Neural cell (in vitro differentiated cells): ENCODE results near the gene MPP3.

ENCODE experiments used
- EP300 ChIP-seq: fragments of 450-650 bp; conservative IDR thresholded peaks from 2 replicates; pipeline ENCODE4 v1.6.1; 2014; ENCODE audit warnings: antibody characterized with exemption, mild to moderate bottlenecking, moderate library complexity; ENCODE audit not compliant: poor library complexity, severe bottlenecking
- POLR2AphosphoS5 ChIP-seq: IDR thresholded peaks from 2 replicates; pipeline ENCODE4 v1.6.1; 2012
- TF ChIP-seq, protein P1 (sequence below): fragments of 450-650 bp; IDR thresholded peaks from 2 replicates; pipeline ENCODE4 v1.5.1; 2014; ENCODE audit warnings: antibody characterized with exemption, mild to moderate bottlenecking, moderate library complexity; ENCODE audit not compliant: poor library complexity, severe bottlenecking

DNA sequence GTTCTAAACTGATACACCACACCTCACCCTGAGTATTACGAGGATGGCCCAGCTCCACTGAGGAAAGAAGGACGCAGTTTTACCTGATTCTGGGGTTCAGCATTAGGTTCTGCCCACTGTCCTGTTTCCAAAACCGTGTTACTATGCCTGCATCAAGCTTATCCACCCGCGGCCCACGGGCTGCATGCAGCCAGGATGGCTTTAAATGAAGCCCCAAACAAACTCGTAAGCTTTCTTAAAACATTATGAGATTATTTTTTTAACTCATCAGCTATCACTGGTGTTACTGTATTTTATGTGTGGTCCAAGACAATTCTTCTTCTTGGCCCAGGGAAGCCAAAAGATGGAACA lies 10.0 kb upstream of the MPP3 start:
- TF ChIP-seq, protein P1, sequence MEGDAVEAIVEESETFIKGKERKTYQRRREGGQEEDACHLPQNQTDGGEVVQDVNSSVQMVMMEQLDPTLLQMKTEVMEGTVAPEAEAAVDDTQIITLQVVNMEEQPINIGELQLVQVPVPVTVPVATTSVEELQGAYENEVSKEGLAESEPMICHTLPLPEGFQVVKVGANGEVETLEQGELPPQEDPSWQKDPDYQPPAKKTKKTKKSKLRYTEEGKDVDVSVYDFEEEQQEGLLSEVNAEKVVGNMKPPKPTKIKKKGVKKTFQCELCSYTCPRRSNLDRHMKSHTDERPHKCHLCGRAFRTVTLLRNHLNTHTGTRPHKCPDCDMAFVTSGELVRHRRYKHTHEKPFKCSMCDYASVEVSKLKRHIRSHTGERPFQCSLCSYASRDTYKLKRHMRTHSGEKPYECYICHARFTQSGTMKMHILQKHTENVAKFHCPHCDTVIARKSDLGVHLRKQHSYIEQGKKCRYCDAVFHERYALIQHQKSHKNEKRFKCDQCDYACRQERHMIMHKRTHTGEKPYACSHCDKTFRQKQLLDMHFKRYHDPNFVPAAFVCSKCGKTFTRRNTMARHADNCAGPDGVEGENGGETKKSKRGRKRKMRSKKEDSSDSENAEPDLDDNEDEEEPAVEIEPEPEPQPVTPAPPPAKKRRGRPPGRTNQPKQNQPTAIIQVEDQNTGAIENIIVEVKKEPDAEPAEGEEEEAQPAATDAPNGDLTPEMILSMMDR, result no peak
- TF ChIP-seq EP300 (no peak), POLR2AphosphoS5 (no peak)
